SK-N-SH treated with all-trans-retinoic acid at 6 μM for 48 hours (cell line): Measurements from ENCODE around the gene SLC38A10.

ENCODE experiments used
- ATAC-seq: fragments of 200-7000 bp; cut with Tn5 transposase; 3 replicates; pipeline ENCODE4 v1.9.1; 2020; ENCODE audit warnings: mild to moderate bottlenecking, moderate library complexity
- BACH2 ChIP-seq: fragments of 250-450 bp; sonication (Bioruptor Pico); IDR thresholded peaks from 2 replicates; pipeline ENCODE4 v1.9.0; 2021; ENCODE audit warnings: mild to moderate bottlenecking, borderline replicate concordance
- CREB5 ChIP-seq: fragments of 250-450 bp; sonication (Bioruptor Pico); IDR thresholded peaks from 2 replicates; pipeline ENCODE4 v1.5.1; 2020; ENCODE audit warnings: low read depth, mild to moderate bottlenecking, moderate library complexity
- CSDC2 ChIP-seq: fragments of 250-450 bp; sonication (Bioruptor Pico); IDR thresholded peaks from 2 replicates; pipeline ENCODE4 v1.5.0; 2020; ENCODE audit warnings: mild to moderate bottlenecking, moderate library complexity
- CSRNP3 ChIP-seq: fragments of 250-450 bp; sonication (Bioruptor Pico); IDR thresholded peaks from 2 replicates; pipeline ENCODE4 v1.5.1; 2021; ENCODE audit warnings: mild to moderate bottlenecking, moderate library complexity
- ESRRG ChIP-seq: fragments of 250-450 bp; sonication (Bioruptor Pico); IDR thresholded peaks from 2 replicates; pipeline ENCODE4 v1.6.1; 2021; ENCODE audit warnings: mild to moderate bottlenecking
- GLIS3 ChIP-seq: fragments of 250-450 bp; sonication (Bioruptor Pico); IDR thresholded peaks from 2 replicates; pipeline ENCODE4 v1.5.0; 2020; ENCODE audit warnings: mild to moderate bottlenecking, moderate library complexity
- OSR1 ChIP-seq: fragments of 250-450 bp; sonication (Bioruptor Pico); IDR thresholded peaks from 2 replicates; pipeline ENCODE4 v1.8.0; 2022; ENCODE audit warnings: moderate library complexity, mild to moderate bottlenecking, inconsistent platforms
- PATZ1 ChIP-seq: fragments of 250-450 bp; sonication (Bioruptor Pico); IDR thresholded peaks from 2 replicates; pipeline ENCODE4 v1.8.0; 2020; ENCODE audit warnings: mild to moderate bottlenecking, moderate library complexity, borderline replicate concordance
- PPARA ChIP-seq: fragments of 250-450 bp; sonication (Bioruptor Pico); IDR thresholded peaks from 2 replicates; pipeline ENCODE4 v1.5.0; 2020; ENCODE audit warnings: mild to moderate bottlenecking, borderline replicate concordance
- RARB ChIP-seq: fragments of 250-450 bp; sonication (Bioruptor Pico); IDR thresholded peaks from 2 replicates; pipeline ENCODE4 v1.8.0; 2021; ENCODE audit warnings: mild to moderate bottlenecking, moderate library complexity
- SNAI2 ChIP-seq: fragments of 250-450 bp; sonication (Bioruptor Pico); IDR thresholded peaks from 2 replicates; pipeline ENCODE4 v1.5.0; 2020; ENCODE audit warnings: mild to moderate bottlenecking, moderate library complexity
- TCF4 ChIP-seq: fragments of 250-450 bp; sonication (Bioruptor Pico); IDR thresholded peaks from 2 replicates; pipeline ENCODE4 v1.8.0; 2021; ENCODE audit warnings: mild to moderate bottlenecking, moderate library complexity, borderline replicate concordance
- TOX ChIP-seq: fragments of 250-450 bp; sonication (Bioruptor Pico); IDR thresholded peaks from 2 replicates; pipeline ENCODE4 v1.8.0; 2021; ENCODE audit warnings: mild to moderate bottlenecking, moderate library complexity, borderline replicate concordance
- TSHZ2 ChIP-seq: fragments of 250-450 bp; sonication (Bioruptor Pico); IDR thresholded peaks from 2 replicates; pipeline ENCODE4 v1.5.0; 2020; ENCODE audit warnings: mild to moderate bottlenecking, moderate library complexity
- ZC3H10 ChIP-seq: fragments of 250-450 bp; sonication (Bioruptor Pico); IDR thresholded peaks from 2 replicates; pipeline ENCODE4 v1.5.1; 2021; ENCODE audit warnings: mild to moderate bottlenecking, moderate library complexity
- ZFP3 ChIP-seq: fragments of 250-450 bp; sonication (Bioruptor Pico); IDR thresholded peaks from 2 replicates; pipeline ENCODE4 v1.5.0; 2020; ENCODE audit warnings: mild to moderate bottlenecking, moderate library complexity
- ZFP30 ChIP-seq: fragments of 450-650 bp; formaldehyde crosslinking; IDR thresholded peaks from 2 replicates; pipeline ENCODE4 v1.5.0; 2022; ENCODE audit warnings: mild to moderate bottlenecking, moderate library complexity
- ZNF565 ChIP-seq: fragments of 450-650 bp; formaldehyde crosslinking; conservative IDR thresholded peaks from 2 replicates; pipeline ENCODE4 v1.5.0; 2020; ENCODE audit warnings: low read depth, mild to moderate bottlenecking, moderate library complexity
- ZNF70 ChIP-seq: fragments of 450-650 bp; formaldehyde crosslinking; IDR thresholded peaks from 2 replicates; pipeline ENCODE4 v1.5.0; 2020; ENCODE audit warnings: mild to moderate bottlenecking, moderate library complexity

The SLC38A10 gene

GRCh38 chr17:81290230-81290629 is 4.9 kb downstream of the SLC38A10 start:
- ATAC-seq, result no peak
- TF ChIP-seq RARB (CRISPR knock-in tag) (no peak), ZNF70 (CRISPR knock-in tag) (no peak)
- TF ChIP-seq, all 23 proteins: peak for 0

GRCh38 chr17:81289627-81290026 is 5.5 kb downstream of the SLC38A10 start:
- no peak for TF ChIP-seq ZFP3 (CRISPR knock-in tag)
- TF ChIP-seq ESRRG (CRISPR knock-in tag), result no peak
- no peak for TF ChIP-seq TSHZ2 (CRISPR knock-in tag)
- no peak for TF ChIP-seq CSDC2
- no peak for TF ChIP-seq BACH2 (CRISPR knock-in tag)
- no peak for TF ChIP-seq CREB5
- no peak for TF ChIP-seq PPARA (CRISPR knock-in tag)
- TF ChIP-seq ZNF70 (CRISPR knock-in tag), result no peak
- TF ChIP-seq TCF4 (CRISPR knock-in tag), result no peak
- TF ChIP-seq SNAI2, result no peak
- no peak for TF ChIP-seq CSRNP3 (CRISPR knock-in tag)
- no peak for TF ChIP-seq TOX (CRISPR knock-in tag)
- TF ChIP-seq ZFP30 (CRISPR knock-in tag), result no peak

GRCh38 chr17:81288715-81289114 is 6.4 kb downstream of the SLC38A10 start:
- TF ChIP-seq PPARA (CRISPR knock-in tag) (no peak), TCF4 (CRISPR knock-in tag) (no peak), ZC3H10 (CRISPR knock-in tag) (no peak), BACH2 (CRISPR knock-in tag) (no peak), GLIS3 (CRISPR knock-in tag) (no peak), ZFP30 (CRISPR knock-in tag) (no peak), ZNF565 (CRISPR knock-in tag) (no peak)
- TF ChIP-seq, all 23 proteins: peak for 0
- no peak for ATAC-seq

More at GRCh38 chr17:81289627-81290026, 5.5 kb downstream of the SLC38A10 start:
- ATAC-seq, result no peak

GRCh38 chr17:81287741-81288430 is 7.2 kb downstream of the SLC38A10 start:
- no peak for TF ChIP-seq CREB5
- TF ChIP-seq, all 23 proteins: peak for 0
- ATAC-seq, result no peak

- ATAC-seq, result no peak
- TF ChIP-seq SNAI2, result no peak
- no peak for TF ChIP-seq BACH2 (CRISPR knock-in tag)
- no peak for TF ChIP-seq ZFP3 (CRISPR knock-in tag)
- no peak for TF ChIP-seq TSHZ2 (CRISPR knock-in tag)
- TF ChIP-seq TCF4 (CRISPR knock-in tag), result no peak
- no peak for TF ChIP-seq PATZ1 (CRISPR knock-in tag)
- no peak for TF ChIP-seq OSR1 (CRISPR knock-in tag)
- no peak for TF ChIP-seq ZNF565 (CRISPR knock-in tag)
- no peak for TF ChIP-seq CSRNP3 (CRISPR knock-in tag)
- no peak for TF ChIP-seq ESRRG (CRISPR knock-in tag)
These were observed 8.0 kb downstream of the SLC38A10 start for GRCh38 chr17:81287152-81287551.
